Neural progenitor cell (in vitro differentiated cells): Measurements from ENCODE around the gene RECK. TPM values are rescaled to one million over a fixed set of nuclear protein-coding genes. Genes with fewer than 3 reads are reported as not detected.

ENCODE experiments used
- DNase-seq: peaks from one replicate; pipeline ENCODE4 v3.0.0-alpha.2; 2016; ENCODE audit warnings: low spot score
- H2AFZ ChIP-seq: fragments of 200-600 bp; sonication (generic); replicated peaks from 2 replicates; pipeline ENCODE4 v1.6.1; 2016; ENCODE audit warnings: antibody characterized with exemption
- H3F3A ChIP-seq: fragments of 200-600 bp; sonication (generic); 2 replicates; pipeline ENCODE4 v1.6.1; 2016; ENCODE audit warnings: antibody characterized with exemption, low read depth
- H3K27ac ChIP-seq: fragments of 200-600 bp; sonication (generic); 2 replicates; pipeline ENCODE4 v1.5.1; 2016; ENCODE audit warnings: mild to moderate bottlenecking
- H3K27me3 ChIP-seq: fragments of 200-600 bp; sonication (generic); 2 replicates; pipeline ENCODE4 v1.6.1; 2016; ENCODE audit warnings: mild to moderate bottlenecking, moderate library complexity
- H3K36me3 ChIP-seq: fragments of 200-600 bp; sonication (generic); 2 replicates; pipeline ENCODE4 v1.5.1; 2016
- H3K4me1 ChIP-seq: fragments of 200-600 bp; sonication (generic); 2 replicates; pipeline ENCODE4 v1.6.1; 2016; ENCODE audit warnings: mixed run types
- H3K4me2 ChIP-seq: fragments of 200-600 bp; sonication (generic); 2 replicates; pipeline ENCODE4 v1.6.1; 2016
- H3K4me3 ChIP-seq: fragments of 200-600 bp; sonication (generic); 2 replicates; pipeline ENCODE4 v1.5.1; 2016
- H3K79me2 ChIP-seq: fragments of 200-600 bp; sonication (generic); 2 replicates; pipeline ENCODE4 v1.6.1; 2016; ENCODE audit warnings: low read depth
- H3K9ac ChIP-seq: fragments of 200-600 bp; sonication (generic); 2 replicates; pipeline ENCODE4 v1.6.1; 2016
- H3K9me3 ChIP-seq: fragments of 200-600 bp; sonication (generic); 2 replicates; pipeline ENCODE4 v1.5.1; 2016; ENCODE audit warnings: low read depth
- H4K20me1 ChIP-seq: fragments of 200-600 bp; sonication (generic); 2 replicates; pipeline ENCODE4 v1.6.1; 2016; ENCODE audit warnings: low read depth
- H3K27ac Mint-ChIP-seq: 3 replicates; pipeline ENCODE4 v1.8.0; 2021; ENCODE audit warnings: mixed read lengths
- H3K27me3 Mint-ChIP-seq: 2 replicates; pipeline ENCODE4 v1.8.0; 2022; ENCODE audit warnings: low read depth, mild to moderate bottlenecking, inconsistent platforms, moderate library complexity, mixed read lengths; ENCODE audit not compliant: insufficient read depth
- H3K36me3 Mint-ChIP-seq: 3 replicates; pipeline ENCODE4 v1.8.0; 2021; ENCODE audit warnings: mixed read lengths
- H3K4me1 Mint-ChIP-seq: 3 replicates; pipeline ENCODE4 v1.8.0; 2021; ENCODE audit warnings: mixed read lengths
- H3K4me3 Mint-ChIP-seq: 3 replicates; pipeline ENCODE4 v1.8.0; 2021; ENCODE audit warnings: mild to moderate bottlenecking, moderate library complexity, mixed read lengths
- H3K9me3 Mint-ChIP-seq: 3 replicates; pipeline ENCODE4 v1.8.0; 2020; ENCODE audit warnings: mixed read lengths
- EZH2 ChIP-seq: fragments of 200-600 bp; sonication (generic); IDR thresholded peaks from 2 replicates; pipeline ENCODE4 v1.6.1; 2017; ENCODE audit warnings: antibody characterized with exemption, mild to moderate bottlenecking, moderate library complexity
- EZH2phosphoT487 ChIP-seq: fragments of 200-600 bp; sonication (generic); IDR thresholded peaks from 2 replicates; pipeline ENCODE4 v1.6.1; 2017; ENCODE audit warnings: antibody characterized with exemption
- total RNA-seq: library from RNA; depleted of rRNA; stranded (reverse); fragments of >200 nt; gene quantifications from 2 replicates; pipeline ENCODE4 v1.2.3, GENCODE V29; 2015; ENCODE audit warnings: low replicate concordance
- TF ChIP-seq, protein P1 (sequence below): fragments of 200-600 bp; sonication (generic); IDR thresholded peaks from 2 replicates; pipeline ENCODE4 v1.5.1; 2017; ENCODE audit warnings: antibody characterized with exemption, mild to moderate bottlenecking

Gene RECK
- total RNA-seq, 1 donor from 2014 or later = 11.0 TPM

DNA sequence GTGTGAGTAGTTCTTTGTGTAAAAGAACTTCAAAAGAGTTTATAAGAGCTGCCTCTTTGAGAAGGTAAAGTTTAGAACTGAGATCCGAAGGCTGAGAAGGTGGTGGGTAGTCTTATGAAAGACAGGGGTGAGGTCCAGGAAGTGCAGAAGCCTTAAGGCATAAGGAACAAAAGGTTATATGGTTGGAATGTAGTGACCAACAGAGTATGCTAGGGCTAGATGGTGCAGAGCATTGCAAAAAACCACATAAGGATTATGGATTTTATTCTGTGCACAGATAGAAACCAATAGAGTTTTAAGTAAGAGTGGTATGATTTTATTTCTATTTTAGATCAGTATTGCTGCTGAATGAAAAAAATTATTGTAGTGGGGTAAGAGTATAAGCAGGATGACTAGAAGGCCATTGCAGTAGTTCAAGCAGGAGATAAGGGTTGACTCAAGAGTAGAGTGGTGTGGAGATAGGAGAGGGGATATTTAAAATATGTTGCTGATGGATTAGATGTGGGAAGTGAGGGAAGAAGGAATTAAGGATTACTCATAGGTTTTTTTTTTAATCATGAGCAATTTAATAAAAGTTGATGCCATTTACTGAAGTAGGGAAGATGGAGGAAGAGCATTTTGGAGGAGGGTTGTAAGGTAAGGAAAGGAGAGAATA, 3.7 kb downstream of the RECK start:
- peaks cover 13% of the 10 kb centered on the region for H3K9me3 Mint-ChIP-seq

DNA sequence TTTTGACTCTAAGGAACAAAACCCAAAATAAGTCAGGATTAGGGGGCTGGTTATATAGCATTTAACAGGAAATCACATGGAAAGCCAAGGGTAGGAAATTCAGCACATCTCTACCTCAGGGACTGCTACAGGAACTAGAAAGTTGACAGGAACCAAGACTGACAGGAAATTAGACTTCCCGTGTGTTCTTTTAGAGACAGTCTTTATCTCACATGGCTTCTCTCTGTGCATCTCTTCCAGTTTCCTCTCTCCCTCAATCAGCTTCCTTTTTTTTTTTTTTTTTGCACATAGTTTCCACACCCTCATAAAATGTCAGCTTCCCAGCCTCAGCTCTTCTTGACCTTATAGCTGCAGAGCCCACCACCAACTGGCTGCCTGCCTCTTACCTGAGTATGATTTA, 4.8 kb downstream of the RECK start:
- Histone ChIP-seq H3K9ac (no peak overlapping the region), H4K20me1 (peaks cover 53% of the 10 kb centered on the region), H3F3A (peaks cover 9% of the 10 kb centered on the region), H2AFZ (no peak overlapping the region), H3K4me3 (no peak overlapping the region), H3K9me3 (no peaks in the 10 kb centered on the region), H3K79me2 (peaks cover 87% of the 10 kb centered on the region), H3K4me2 (no peak overlapping the region), H3K27ac (no peak overlapping the region), H3K27me3 (no peaks in the 10 kb centered on the region), H3K4me1 (peaks cover 22% of the 10 kb centered on the region), H3K36me3 (no peaks in the 10 kb centered on the region)
- no peak for DNase-seq
- TF ChIP-seq, protein P1, sequence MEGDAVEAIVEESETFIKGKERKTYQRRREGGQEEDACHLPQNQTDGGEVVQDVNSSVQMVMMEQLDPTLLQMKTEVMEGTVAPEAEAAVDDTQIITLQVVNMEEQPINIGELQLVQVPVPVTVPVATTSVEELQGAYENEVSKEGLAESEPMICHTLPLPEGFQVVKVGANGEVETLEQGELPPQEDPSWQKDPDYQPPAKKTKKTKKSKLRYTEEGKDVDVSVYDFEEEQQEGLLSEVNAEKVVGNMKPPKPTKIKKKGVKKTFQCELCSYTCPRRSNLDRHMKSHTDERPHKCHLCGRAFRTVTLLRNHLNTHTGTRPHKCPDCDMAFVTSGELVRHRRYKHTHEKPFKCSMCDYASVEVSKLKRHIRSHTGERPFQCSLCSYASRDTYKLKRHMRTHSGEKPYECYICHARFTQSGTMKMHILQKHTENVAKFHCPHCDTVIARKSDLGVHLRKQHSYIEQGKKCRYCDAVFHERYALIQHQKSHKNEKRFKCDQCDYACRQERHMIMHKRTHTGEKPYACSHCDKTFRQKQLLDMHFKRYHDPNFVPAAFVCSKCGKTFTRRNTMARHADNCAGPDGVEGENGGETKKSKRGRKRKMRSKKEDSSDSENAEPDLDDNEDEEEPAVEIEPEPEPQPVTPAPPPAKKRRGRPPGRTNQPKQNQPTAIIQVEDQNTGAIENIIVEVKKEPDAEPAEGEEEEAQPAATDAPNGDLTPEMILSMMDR = no peak
- TF ChIP-seq EZH2phosphoT487 = no peak
- TF ChIP-seq EZH2 = no peak
- peaks cover 24% of the 10 kb centered on the region for H3K4me1 Mint-ChIP-seq
- no peak overlapping the region for H3K4me3 Mint-ChIP-seq
- H3K36me3 Mint-ChIP-seq = peaks cover 8% of the 10 kb centered on the region
- H3K27ac Mint-ChIP-seq = no peak overlapping the region
- no peaks in the 10 kb centered on the region for H3K27me3 Mint-ChIP-seq
- H3K9me3 Mint-ChIP-seq = peaks cover 13% of the 10 kb centered on the region

More for the DNA sequence above, 3.7 kb downstream of the RECK start:
- TF ChIP-seq EZH2 = no peak
- TF ChIP-seq, protein P1 = no peak
- no peak for TF ChIP-seq EZH2phosphoT487
- Histone ChIP-seq H3F3A (peaks cover 9% of the 10 kb centered on the region), H3K4me1 (peaks cover 11% of the 10 kb centered on the region), H3K36me3 (no peaks in the 10 kb centered on the region), H3K4me3 (no peak overlapping the region), H4K20me1 (peaks cover 43% of the 10 kb centered on the region), H2AFZ (no peak overlapping the region), H3K4me2 (no peak overlapping the region), H3K9ac (no peak overlapping the region), H3K79me2 (peaks cover 76% of the 10 kb centered on the region), H3K27me3 (no peaks in the 10 kb centered on the region), H3K9me3 (no peaks in the 10 kb centered on the region), H3K27ac (no peak overlapping the region)
- DNase-seq = no peak
- Mint-ChIP-seq H3K27me3 (no peaks in the 10 kb centered on the region), H3K4me3 (no peak overlapping the region), H3K27ac (no peak overlapping the region), H3K4me1 (peaks cover 27% of the 10 kb centered on the region), H3K36me3 (peaks cover 8% of the 10 kb centered on the region)

DNA sequence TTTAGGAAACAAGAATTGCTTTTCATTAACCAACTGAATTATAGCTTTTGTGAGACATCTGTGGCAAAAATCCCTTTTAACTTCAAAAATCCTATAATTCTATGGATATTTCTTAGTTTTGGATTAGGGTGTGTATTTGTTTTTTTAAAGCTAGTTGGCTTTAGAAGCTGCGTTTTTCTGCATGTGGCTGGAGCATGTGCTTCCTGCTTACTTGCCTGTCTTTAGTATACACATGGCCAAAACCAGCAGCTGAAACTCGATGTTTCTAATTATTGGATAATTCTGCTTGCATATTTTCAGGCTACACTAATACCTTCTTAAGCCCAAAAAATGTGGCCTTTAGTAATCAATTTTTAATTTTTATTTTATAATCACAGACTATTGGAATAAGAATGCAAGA, 8.9 kb downstream of the RECK start:
- TF ChIP-seq, protein P1 = no peak
- TF ChIP-seq EZH2 (no peak), EZH2phosphoT487 (no peak)
- Histone ChIP-seq H3K9me3 (no peaks in the 10 kb centered on the region), H4K20me1 (peaks cover 27% of the 10 kb centered on the region), H3K9ac (no peak overlapping the region), H3K27ac (no peak overlapping the region), H3F3A (peaks cover 9% of the 10 kb centered on the region), H2AFZ (no peak overlapping the region), H3K36me3 (no peaks in the 10 kb centered on the region), H3K4me3 (no peak overlapping the region), H3K4me1 (peaks cover 28% of the 10 kb centered on the region), H3K79me2 (peaks cover 84% of the 10 kb centered on the region), H3K27me3 (no peaks in the 10 kb centered on the region), H3K4me2 (peak overlapping the region; percentile 13)
- Mint-ChIP-seq H3K36me3 (peaks cover 14% of the 10 kb centered on the region), H3K4me1 (peaks cover 4% of the 10 kb centered on the region), H3K27ac (no peak overlapping the region), H3K4me3 (no peak overlapping the region), H3K9me3 (peaks cover 13% of the 10 kb centered on the region), H3K27me3 (no peaks in the 10 kb centered on the region)
- DNase-seq = no peak
